HG02642 (cell line): ENCODE results near the gene PSMD14.
"Not testable (repeated sequence)": the region's sequence is repeated elsewhere in the genome, so short reads cannot be mapped to it uniquely, and the experiment has no call there.

Source experiments
- ATAC-seq: cut with Tn5 transposase; IDR thresholded peaks from one replicate; pipeline ENCODE4 v1.9.1; 2021; ENCODE audit warnings: mild to moderate bottlenecking; ENCODE audit not compliant: unreplicated experiment, poor library complexity

PSMD14 gene

GRCh38 chr2:161308178-161308955, at the start of gene PSMD14:
Gene PSMD14 (plus strand): TSS chr2:161308425. CDS start chr2:161318826, 10,401 bp downstream.
- peak; percentile 98 for ATAC-seq

- no peak for ATAC-seq
Observed at GRCh38 chr2:161265874-161266273, 42.4 kb upstream of the PSMD14 start.

DNA sequence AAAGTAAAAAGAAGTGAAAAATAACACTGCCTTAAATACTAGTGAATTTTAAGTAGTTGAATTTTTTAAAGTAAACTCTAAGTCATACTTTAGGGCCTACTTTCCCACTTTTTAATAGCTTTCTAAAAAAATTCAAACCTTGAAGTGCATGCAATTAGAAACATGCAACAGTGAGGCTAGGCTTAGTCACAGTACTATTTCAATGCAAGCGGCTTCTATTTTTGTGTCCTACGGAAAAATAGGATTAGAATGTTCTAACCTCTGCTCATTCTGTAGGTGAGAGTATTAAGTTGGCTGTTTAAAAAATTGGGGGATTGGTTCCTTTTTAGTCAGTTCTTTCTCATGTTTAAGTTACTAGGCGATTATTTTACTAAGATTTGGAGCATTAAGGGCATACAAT, 39.1 kb upstream of the PSMD14 start:
- ATAC-seq, result no peak

- ATAC-seq, result peak; percentile 86
Observed at GRCh38 chr2:161273038-161273760, 35.0 kb upstream of the PSMD14 start.

- ATAC-seq, result not testable (repeated sequence)
Observed at GRCh38 chr2:161278564-161279229, 29.5 kb upstream of the PSMD14 start.

GRCh38 chr2:161279230-161279815, 28.9 kb upstream of the PSMD14 start:
- not testable (repeated sequence) for ATAC-seq

- not testable (repeated sequence) for ATAC-seq
Observed at GRCh38 chr2:161280906-161281323, 27.3 kb upstream of the PSMD14 start.

DNA sequence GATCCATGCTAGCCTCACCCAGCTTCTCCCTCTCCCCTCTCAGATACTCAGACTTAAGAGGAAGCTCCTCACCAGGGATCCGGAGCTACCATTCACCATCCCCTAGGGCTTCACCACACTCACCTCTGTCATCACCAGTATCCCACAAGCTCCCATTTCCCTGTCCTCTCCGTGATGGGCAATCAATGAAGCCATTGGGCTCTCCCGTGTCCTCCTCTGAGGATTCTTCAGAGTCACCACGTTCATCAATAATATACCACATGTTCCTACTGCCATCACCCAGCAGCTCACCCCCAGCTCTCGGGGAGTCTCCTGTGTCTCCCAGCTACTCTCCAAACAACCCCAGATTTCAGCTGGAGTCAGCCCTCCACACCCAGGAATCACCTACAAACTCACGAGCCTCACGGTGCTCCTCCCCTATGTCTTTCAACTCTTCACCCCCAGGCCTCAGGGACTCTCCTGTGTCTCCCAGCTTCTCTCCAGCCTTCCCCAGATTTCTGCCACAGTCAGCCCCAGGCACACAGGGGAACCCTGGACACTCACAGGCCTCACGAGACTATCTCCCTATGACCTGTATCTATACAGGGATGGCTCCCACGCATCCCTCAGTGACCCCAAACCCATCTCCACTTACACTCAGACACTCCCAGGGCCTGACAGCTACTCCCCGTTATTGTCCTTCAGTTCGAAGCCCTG, 26.5 kb upstream of the PSMD14 start:
- ATAC-seq, result not testable (repeated sequence)

- not testable (repeated sequence) for ATAC-seq
Observed at GRCh38 chr2:161282311-161282644, 25.9 kb upstream of the PSMD14 start.

DNA sequence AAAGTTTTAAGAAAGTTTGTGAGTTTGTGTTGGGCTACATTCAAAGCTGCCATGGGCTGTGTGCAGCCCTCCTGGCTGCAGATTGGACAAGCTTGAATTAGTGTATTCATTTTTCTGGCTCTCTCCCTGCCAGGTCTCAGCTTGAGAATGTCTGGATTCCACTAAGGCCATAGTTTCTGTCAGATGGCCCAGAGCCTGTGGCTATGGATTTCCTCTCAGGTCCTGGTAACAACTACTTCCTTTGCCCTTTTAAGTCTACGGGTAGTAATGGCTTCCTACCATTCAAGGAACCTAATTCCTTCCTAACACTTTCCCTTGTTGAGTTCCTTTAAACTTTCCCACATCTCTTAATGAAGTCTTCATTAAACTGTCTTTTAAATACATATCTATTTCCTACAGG, 24.3 kb upstream of the PSMD14 start:
- ATAC-seq, result no peak

DNA sequence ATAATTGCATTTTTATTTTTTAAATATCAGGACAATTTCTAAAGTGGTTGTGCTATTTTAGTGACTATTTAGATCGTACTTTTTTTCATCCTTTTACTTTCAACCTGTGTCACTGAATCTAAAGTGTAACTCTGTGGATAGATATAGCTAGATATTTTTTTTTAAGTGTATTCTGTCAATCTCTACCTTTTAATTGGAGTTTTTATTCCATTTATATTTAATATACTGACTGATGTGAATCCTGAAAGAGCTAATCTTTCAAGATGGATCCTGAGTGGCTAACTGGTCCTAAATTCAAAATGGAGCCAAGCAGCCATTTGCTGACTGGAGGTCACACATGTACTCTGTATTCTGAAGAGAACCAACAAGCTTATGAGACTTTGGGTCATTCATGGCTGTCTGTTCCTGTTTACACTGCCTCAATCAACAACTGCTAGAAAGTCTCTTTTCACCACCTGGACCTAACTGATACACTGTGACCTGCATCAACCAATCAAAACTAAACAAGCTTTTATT, 4.6 kb upstream of the PSMD14 start:
- ATAC-seq, result no peak

DNA sequence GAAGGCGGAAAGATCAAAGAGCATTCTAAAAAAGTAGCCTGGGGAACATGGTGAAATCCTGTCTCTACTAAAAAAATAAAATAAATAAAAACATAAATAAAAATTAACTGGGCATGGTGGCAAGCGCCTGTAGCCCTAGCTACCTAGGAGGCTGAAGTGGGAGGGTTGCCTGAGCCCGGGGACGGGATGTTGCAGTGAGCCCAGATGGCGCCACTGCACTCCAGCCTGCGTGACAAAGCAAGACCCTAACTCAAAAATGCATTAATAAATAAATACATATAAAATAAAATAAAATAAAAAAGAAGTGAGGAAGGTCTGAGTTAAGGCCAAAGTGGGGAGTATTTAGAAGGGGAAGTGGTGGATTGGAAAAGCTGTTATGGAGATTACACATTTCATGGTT, 1.3 kb upstream of the PSMD14 start:
- no peak for ATAC-seq

DNA sequence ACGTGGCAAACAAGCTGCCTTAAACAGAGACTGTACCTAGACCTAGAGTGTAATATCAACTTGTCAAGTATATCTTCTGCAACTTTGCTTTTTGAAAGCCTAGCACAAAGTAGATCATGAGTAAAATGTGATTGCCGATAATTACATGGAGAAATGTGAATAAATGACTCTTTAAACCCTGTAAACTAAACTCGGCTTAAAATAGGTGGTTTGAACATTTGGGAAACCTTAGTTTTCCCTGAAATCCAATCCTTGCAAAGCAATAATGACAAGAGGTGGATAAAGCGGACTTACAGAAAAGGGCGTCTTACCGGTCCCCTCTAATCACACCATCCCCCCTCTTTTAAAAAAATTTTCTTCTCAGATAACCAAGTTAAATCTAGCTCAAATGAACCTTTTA, 549 bp upstream of the PSMD14 start:
- no peak for ATAC-seq

DNA sequence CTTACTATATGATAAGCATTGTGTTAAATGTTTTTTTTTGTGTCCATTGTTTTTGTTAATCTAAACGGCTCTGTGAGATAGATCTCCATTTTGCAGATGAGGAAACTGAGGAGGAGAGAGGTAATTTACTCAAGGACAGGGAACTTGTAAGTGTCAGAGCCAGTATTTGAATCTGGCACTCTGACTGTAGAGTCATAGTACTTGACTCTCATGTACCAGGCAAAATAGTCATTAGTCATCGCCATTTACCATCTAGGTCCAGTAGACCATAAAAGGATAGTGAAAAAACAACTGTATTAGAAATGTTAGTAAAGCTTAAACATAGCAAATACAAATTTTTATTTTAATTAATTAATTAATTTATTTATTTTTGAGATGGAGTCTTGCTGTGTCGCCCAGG, 4.8 kb downstream of the PSMD14 start:
- ATAC-seq, result no peak

DNA sequence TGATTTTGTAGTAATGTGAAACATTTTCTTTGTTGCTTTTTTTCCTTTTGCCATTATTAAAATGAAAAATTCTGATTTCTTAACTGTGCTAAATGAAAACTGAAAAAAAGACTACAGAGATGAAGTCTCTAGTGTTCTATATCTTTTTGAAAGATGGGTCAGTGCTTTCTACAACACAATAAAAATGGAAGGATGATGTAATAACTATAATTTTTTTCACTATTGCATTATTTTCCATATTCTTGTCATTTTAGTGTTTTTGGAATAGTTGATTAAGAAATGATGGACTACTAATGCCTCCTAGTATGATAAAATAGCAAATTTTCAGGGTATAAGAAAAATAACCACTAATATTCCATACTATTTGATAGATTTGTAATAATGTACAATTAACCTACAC, 7.2 kb downstream of the PSMD14 start:
- no peak for ATAC-seq

DNA sequence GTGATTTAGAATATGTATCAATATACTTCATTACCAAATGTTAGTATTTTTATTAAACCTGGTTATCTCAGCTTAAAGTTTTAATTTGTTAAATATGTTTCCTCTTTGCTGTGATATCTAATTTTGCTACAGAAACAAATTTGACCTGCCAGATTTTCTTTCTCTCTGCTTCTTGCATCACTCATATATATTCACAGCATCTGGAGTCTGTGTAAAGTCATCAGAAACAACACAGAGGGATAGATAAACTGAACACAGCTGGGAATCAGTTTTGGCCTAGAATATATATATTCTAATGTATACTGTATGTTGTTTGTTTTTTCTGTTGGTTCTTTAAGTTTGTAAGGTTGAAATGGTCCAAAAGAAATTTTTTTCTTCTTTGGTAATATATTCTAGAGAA, 8.5 kb downstream of the PSMD14 start:
- ATAC-seq, result no peak

GRCh38 chr2:161321944-161322648, 13.9 kb downstream of the PSMD14 start:
- ATAC-seq, result no peak

DNA sequence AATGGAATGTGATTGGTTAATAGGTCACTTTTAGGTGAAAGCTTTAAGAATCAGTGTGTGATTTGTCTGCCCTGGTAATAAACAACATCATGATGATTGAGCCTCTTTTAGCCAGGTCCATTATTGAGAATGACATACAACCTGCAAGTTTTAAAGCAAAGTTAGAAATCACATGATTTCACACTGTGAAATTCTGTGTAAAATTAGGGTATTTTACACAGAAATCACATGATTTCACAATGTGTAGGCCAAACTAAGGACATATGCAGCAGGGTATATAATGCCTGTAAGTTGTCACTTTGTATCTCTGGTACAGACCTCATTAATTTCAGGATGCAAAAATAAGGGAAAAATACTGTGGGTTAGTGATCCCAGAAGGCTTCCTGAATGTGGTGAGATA, 16.7 kb downstream of the PSMD14 start:
- no peak for ATAC-seq

DNA sequence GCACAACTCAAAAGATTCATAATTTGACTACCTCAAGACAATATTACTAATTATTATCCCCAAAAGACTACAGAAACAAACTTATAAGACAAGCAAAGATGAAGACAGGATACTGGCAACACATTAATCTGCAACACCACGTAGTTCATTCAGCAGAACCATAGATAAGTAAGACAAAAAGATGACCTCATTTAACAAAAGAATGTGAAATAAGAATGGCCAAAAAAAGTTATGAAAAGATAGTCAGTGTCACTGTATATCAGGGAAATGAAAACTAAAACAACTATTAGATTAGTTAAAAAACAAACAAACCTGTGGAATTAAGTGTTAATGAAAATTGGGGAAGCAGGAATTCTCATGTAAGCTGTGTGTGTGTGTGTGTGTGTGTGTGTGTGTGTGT, 19.4 kb downstream of the PSMD14 start:
- ATAC-seq, result no peak
